DMS53 treated with DMSO at 0.1 percent for 48 hours (cell line): Measurements from ENCODE around the gene DCP2.

Experiments
- DNase-seq: peaks from one replicate; lab custom pipeline; 2025; ENCODE audit not compliant: unreplicated experiment; lab: John Stamatoyannopoulos, UW

The DCP2 gene

GRCh38 chr5:113042491-113043243 is 66.1 kb downstream of the DCP2 start:
- DNase-seq: no peak

GRCh38 chr5:113043491-113043931 is 66.9 kb downstream of the DCP2 start:
- no peak for DNase-seq

- no peak for DNase-seq
These were observed 68.3 kb downstream of the DCP2 start for GRCh38 chr5:113044776-113045465.

GRCh38 chr5:113047234-113047633 is 70.6 kb downstream of the DCP2 start:
- DNase-seq: no peak

- no peak for DNase-seq
These were observed 71.4 kb downstream of the DCP2 start for GRCh38 chr5:113047733-113048652.

- no peak for DNase-seq
These were observed 72.3 kb downstream of the DCP2 start for GRCh38 chr5:113048931-113049330.

GRCh38 chr5:113050721-113051382 is 74.3 kb downstream of the DCP2 start:
- no peak for DNase-seq

GRCh38 chr5:113052041-113052795 is 75.6 kb downstream of the DCP2 start:
- DNase-seq: no peak

GRCh38 chr5:113053511-113053995 is 77.0 kb downstream of the DCP2 start:
- no peak for DNase-seq

- no peak for DNase-seq
These were observed 78.3 kb downstream of the DCP2 start for GRCh38 chr5:113054899-113055298.

GRCh38 chr5:113056988-113057387 is 80.4 kb downstream of the DCP2 start:
- no peak for DNase-seq

GRCh38 chr5:113057557-113057984 is 81.0 kb downstream of the DCP2 start:
- DNase-seq: no peak

- no peak for DNase-seq
These were observed 81.7 kb downstream of the DCP2 start for GRCh38 chr5:113058269-113058668.

- no peak for DNase-seq
These were observed 82.2 kb downstream of the DCP2 start for GRCh38 chr5:113058706-113059226.

- DNase-seq: no peak
These were observed 82.8 kb downstream of the DCP2 start for GRCh38 chr5:113059232-113060040.

GRCh38 chr5:113060408-113061025 is 83.9 kb downstream of the DCP2 start:
- no peak for DNase-seq

- no peak for DNase-seq
These were observed 85.5 kb downstream of the DCP2 start for GRCh38 chr5:113061846-113062780.
